ENCODE data around the gene CFHR2.

Gene CFHR2

DNA sequence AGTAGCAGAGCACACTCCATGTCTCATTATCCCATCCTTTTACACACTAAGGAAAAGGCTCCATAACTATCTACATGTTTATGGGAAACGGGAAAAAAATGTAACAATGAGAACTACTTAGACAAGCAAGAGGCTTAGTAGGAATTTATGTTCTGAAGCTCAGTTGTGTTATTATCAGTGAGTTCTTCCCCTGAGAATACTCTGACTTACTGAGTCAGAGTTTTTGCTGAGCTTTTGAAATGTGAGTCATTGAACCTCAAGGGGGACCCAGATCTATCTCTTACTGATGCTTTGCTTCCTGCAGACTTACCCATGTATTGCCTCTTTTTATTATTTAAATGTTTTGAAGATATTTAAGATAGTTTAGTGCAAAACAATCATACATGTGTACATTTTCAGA, 53.9 kb downstream of the CFHR2 start:
- no peak for DNase-seq (ENCODE audit: insufficient read length, low spot score)
- no peak for FAIRE-seq

DNA sequence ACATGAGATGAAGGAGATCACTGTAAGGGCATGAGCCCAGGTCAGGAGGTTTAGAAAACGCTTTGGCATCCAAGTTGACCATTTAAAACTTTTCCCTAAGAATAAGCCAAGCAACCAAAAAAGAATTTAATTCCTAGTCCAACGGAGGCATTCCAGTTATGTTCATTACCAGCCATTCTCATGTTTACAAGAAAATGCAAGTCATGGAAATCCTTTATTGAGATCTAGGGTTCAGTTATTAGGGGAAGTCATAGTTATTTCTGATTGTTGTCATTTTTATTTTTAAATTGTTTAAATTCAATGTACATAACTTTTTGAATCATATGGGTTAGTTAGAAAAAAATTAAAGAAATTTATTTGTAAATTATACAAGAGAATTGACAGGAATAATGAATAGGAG, 58.3 kb downstream of the CFHR2 start:
- no peak for FAIRE-seq

GRCh38 chr1:197003132-197003531, 59.6 kb downstream of the CFHR2 start:
- no peak for FAIRE-seq
- no peak for DNase-seq (ENCODE audit: insufficient read length, low spot score)

More for the DNA sequence above, 58.3 kb downstream of the CFHR2 start:
- no peak for DNase-seq (ENCODE audit: insufficient read length, low spot score)

DNA sequence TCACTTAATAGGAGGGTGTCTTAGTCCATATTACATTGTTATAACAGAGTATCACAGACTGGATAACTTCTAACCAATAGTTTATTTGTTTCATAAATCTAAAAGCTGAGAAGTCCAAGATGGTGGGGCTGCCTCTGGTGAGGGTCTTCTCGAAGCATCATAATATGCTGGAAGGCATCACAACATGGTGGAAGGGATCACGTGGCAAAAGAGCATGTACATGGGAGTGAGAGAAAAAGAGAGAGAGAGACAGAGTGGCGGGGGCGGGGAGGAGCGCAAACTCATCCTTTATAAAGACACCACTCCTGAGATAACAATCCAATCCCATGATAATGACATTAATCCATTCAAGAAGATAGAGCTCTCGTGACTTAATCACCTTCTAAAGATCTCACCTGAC, 65.3 kb downstream of the CFHR2 start:
- DNase-seq (ENCODE audit: insufficient read length, low spot score), result no peak
- no peak for FAIRE-seq
